Measurements from ENCODE around the gene AGPAT4.

DNA sequence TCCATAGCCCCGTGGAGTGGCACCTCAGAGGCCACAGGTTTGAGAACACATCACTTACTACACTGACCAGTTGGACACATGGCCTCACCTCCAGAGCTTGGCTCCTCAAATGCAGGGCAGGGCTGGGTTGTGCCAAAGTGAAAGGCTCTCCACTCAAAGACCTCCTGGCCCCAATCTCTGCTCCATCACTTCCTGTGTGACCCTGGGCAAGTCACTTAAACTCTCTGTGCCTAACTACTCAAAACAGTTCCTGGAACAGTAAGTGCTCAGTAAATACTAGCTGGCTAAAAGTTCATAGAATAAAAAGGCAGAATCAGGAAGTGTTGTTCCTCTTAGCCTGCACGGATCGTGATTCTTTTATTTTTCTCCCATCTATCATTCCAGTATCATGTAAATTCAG lies 50.2 kb downstream of the AGPAT4 start:
- TF ChIP-seq, protein P1, sequence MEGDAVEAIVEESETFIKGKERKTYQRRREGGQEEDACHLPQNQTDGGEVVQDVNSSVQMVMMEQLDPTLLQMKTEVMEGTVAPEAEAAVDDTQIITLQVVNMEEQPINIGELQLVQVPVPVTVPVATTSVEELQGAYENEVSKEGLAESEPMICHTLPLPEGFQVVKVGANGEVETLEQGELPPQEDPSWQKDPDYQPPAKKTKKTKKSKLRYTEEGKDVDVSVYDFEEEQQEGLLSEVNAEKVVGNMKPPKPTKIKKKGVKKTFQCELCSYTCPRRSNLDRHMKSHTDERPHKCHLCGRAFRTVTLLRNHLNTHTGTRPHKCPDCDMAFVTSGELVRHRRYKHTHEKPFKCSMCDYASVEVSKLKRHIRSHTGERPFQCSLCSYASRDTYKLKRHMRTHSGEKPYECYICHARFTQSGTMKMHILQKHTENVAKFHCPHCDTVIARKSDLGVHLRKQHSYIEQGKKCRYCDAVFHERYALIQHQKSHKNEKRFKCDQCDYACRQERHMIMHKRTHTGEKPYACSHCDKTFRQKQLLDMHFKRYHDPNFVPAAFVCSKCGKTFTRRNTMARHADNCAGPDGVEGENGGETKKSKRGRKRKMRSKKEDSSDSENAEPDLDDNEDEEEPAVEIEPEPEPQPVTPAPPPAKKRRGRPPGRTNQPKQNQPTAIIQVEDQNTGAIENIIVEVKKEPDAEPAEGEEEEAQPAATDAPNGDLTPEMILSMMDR (IDR thresholded peaks at IDR 0.05 in 2 of 3, conservative IDR thresholded peaks at IDR 0.05 in 1 of 3; ENCODE audit: borderline replicate concordance in 1 of 3, insufficient read depth in 1 of 3, low read depth in 2 of 3, low read length in 2 of 3): no peak
- TF ChIP-seq EZH2 (IDR thresholded peaks at IDR 0.05): no peak
- TF ChIP-seq EZH2phosphoT487 (IDR thresholded peaks at IDR 0.05; ENCODE audit: borderline replicate concordance): no peak
- TF ChIP-seq POLR2AphosphoS5 (IDR thresholded peaks at IDR 0.05; ENCODE audit: low read depth, low read length): no peak
- no peak for TF ChIP-seq YY1 (IDR thresholded peaks at IDR 0.05; ENCODE audit: extremely low read depth, insufficient replicate concordance, low read depth, low read length)
- TF ChIP-seq TCF7L2 (IDR thresholded peaks at IDR 0.05; ENCODE audit: borderline replicate concordance, extremely low read depth, insufficient read depth, insufficient read length): no peak
- TF ChIP-seq POLR2A (IDR thresholded peaks at IDR 0.05; ENCODE audit: borderline replicate concordance, extremely low read depth, insufficient read depth, insufficient read length): no peak
- no peak for TF ChIP-seq CEBPB (IDR thresholded peaks at IDR 0.05; ENCODE audit: low read depth)
- TF ChIP-seq ZFX (IDR thresholded peaks at IDR 0.05): no peak

Measured in HCT116 (cell line).